T-cell (primary cell): ENCODE results near the gene HMG20A. TPM values are rescaled to one million over a fixed set of nuclear protein-coding genes. Genes with fewer than 3 reads are reported as not detected.

Experiments
- ATAC-seq, 4 experiments: fragments of 200-7000 bp in 3 of 4; fragments of 150-1000 bp in 1 of 4; cut with Tn5 transposase; replicated peaks in 1 of 4; 1 replicate in 3 of 4; 2 replicates in 1 of 4; pipeline ENCODE4 v1.10.0; 2021; ENCODE audit warnings: moderate library complexity in 3 of 4, mild to moderate bottlenecking in 2 of 4, moderate number of reproducible peaks in 1 of 4
- CTCF ChIA-PET, 2 donors: fragments of 300-600 bp; sonication (Branson Sonifier 250); formaldehyde crosslinking; loops; one replicate each; lab custom pipeline; 2022; ENCODE audit warnings: antibody characterized with exemption in 2 of 2; lab: Charles Lee
- POLR2A ChIA-PET, 2 donors: fragments of 300-600 bp; sonication (Branson Sonifier 250); formaldehyde crosslinking; loops; one replicate each; lab custom pipeline; 2022; ENCODE audit warnings: antibody characterized with exemption in 2 of 2; lab: Charles Lee
- DNase-seq, 35 experiments: peaks; one replicate each; pipeline versions ENCODE4 v3.0.0 to v3.0.0-alpha.2; 2013 to 2023
- H3K27ac ChIP-seq: one replicate; pipeline ENCODE4 v1.5.1; 2013; ENCODE audit warnings: low read length
- H3K27me3 ChIP-seq, 2 experiments: replicated peaks in 1 of 2; 1 replicate in 1 of 2; 2 replicates in 1 of 2; pipeline versions ENCODE4 v1.6.1 to v1.7.0; 2013; ENCODE audit warnings: low read length in 1 of 2, mixed read lengths in 1 of 2; ENCODE audit not compliant: control insufficient read depth in 2 of 2, insufficient read depth in 2 of 2; ENCODE audit errors: extremely low read depth in 1 of 2
- H3K36me3 ChIP-seq, 2 donors: 1 replicate in 1 of 2; 2 replicates in 1 of 2; pipeline versions ENCODE4 v1.6.1 to v1.7.0; 2013; ENCODE audit warnings: low read length in 1 of 2; ENCODE audit not compliant: control insufficient read depth in 2 of 2, insufficient read depth in 1 of 2; ENCODE audit errors: extremely low read depth in 1 of 2
- H3K4me1 ChIP-seq, 2 experiments: 1 replicate in 1 of 2; 2 replicates in 1 of 2; pipeline versions ENCODE4 v1.6.1 to v1.7.0; 2013; ENCODE audit warnings: low read length in 2 of 2, mixed read lengths in 1 of 2; ENCODE audit not compliant: insufficient read depth in 2 of 2, control insufficient read depth in 1 of 2; ENCODE audit errors: extremely low read depth in 1 of 2
- H3K4me3 ChIP-seq, 2 donors: 1 replicate in 1 of 2; 2 replicates in 1 of 2; pipeline versions ENCODE4 v1.5.1 to v1.7.0; 2013; ENCODE audit warnings: mild to moderate bottlenecking in 2 of 2, low read length in 1 of 2, moderate library complexity in 1 of 2; ENCODE audit not compliant: control insufficient read depth in 1 of 2; ENCODE audit errors: extremely low read depth in 1 of 2
- H3K9me3 ChIP-seq: 2 replicates; pipeline ENCODE4 v1.7.0; 2013
- H3K27ac Mint-ChIP-seq, 2 donors: one replicate each; pipeline ENCODE4 v1.8.0; 2020 to 2021; ENCODE audit warnings: mild to moderate bottlenecking in 2 of 2, mixed read lengths in 2 of 2
- H3K27me3 Mint-ChIP-seq, 2 donors: one replicate each; pipeline ENCODE4 v1.8.0; 2021 to 2022; ENCODE audit warnings: mixed read lengths in 2 of 2
- H3K36me3 Mint-ChIP-seq: one replicate; pipeline ENCODE4 v1.8.0; 2021; ENCODE audit warnings: mixed read lengths
- H3K4me1 Mint-ChIP-seq, 3 donors: one replicate each; pipeline ENCODE4 v1.8.0; 2020 to 2022; ENCODE audit warnings: mixed read lengths in 3 of 3, mild to moderate bottlenecking in 1 of 3
- H3K4me3 Mint-ChIP-seq, 3 donors: one replicate each; pipeline ENCODE4 v1.8.0; 2020 to 2022; ENCODE audit warnings: mild to moderate bottlenecking in 3 of 3, mixed read lengths in 3 of 3, moderate library complexity in 3 of 3
- H3K9me3 Mint-ChIP-seq, 3 donors: one replicate each; pipeline ENCODE4 v1.8.0; 2020 to 2022; ENCODE audit warnings: mixed read lengths in 3 of 3
- WGBS: methylation state at CpG from one replicate; pipeline ENCODE4 v1.1.5; 2013; ENCODE audit warnings: missing lambda C conversion rate; ENCODE audit not compliant: insufficient coverage; 5-methylcytosine and 5-hydroxymethylcytosine counted together
- total RNA-seq, 35 experiments: library from RNA in 6 of 35; stranded (reverse) in 6 of 35; fragments of 120-200 nt in 1 of 35; gene quantifications; one replicate each; pipeline versions ENCODE4 v1.2.1 to v1.2.4 and lab custom pipeline; 2013 to 2026

HMG20A gene
- total RNA-seq, 5 donors from 2014 or later (not counting 1 experiment from before 2014, with no cell fraction given): 34.2 to 48.3 (median 42.0) TPM

DNA sequence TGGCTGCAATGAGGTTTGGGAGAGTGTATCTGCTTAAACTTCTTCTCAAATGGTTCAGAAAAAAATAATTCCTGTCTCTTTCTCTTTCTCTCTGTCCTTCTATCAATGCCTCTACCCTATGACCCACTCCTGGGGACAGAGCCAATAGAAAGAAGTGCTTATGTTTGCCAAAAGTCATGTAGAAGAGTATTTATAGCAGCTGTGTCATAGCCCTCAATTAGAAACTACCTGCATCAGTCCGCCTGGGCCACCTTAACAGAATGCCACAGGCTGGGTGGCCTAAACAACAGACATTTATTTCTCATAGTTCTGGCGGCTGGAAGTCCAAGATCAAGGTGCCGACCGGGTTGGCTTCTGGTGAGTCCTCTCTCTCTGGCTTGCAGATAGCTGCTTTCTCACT lies 92.5 kb downstream of the HMG20A start:
- Mint-ChIP-seq H3K36me3 (peaks cover 6% of the 10 kb centered on the region), H3K4me1 (peaks cover 7 to 10% (median 10%) of the 10 kb centered on the region in 3 donors)

DNA sequence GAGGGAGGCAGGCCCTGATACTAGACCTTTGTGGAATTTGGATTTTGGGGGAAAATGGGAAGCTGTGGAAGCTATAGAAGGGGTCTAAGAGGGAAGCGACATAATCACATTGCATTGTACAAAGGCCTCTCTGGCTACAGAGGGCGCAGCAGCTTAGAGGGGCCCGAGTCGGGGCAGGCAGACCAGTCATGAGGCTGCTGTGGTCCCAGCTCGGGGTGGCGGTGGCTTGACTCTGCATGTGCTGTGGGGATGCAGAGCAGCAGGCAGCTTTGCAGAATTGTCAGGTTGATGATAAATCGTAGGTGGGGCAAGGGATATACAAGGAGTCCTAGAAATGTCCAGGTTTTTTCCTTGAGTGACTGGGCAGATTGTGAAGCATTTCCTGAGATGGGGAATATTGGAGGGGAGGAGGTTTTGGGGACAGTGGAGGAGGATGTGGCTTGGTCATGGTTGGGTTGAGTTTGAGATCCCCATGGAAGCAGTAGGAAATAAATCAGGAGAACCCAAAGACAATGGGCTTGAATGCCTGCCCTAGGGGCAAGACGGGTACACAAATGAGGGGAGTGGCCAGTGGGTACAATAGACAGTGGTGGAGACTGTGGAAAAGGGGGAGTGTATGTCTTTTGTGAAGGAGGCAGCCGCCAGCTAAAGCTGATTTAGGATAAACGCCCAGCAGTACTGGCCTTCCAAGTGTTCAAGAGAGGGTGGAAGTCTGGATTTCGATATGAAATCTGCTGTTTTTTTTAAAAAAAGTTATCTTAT lies 94.1 kb downstream of the HMG20A start:
- no peak for ATAC-seq
- WGBS: 59% methylated on average over 7 of the region's 11 CpGs
- Mint-ChIP-seq H3K4me3 (no peak overlapping the region), H3K36me3 (peaks cover 6% of the 10 kb centered on the region), H3K27ac (no peak overlapping the region), H3K27me3 (no peaks in the 10 kb centered on the region), H3K9me3 (no peaks in the 10 kb centered on the region), H3K4me1 (no peaks in the 10 kb centered on the region)
- Histone ChIP-seq H3K36me3 (peaks cover 0 to 2% of the 10 kb centered on the region in 2 donors), H3K9me3 (no peaks in the 10 kb centered on the region), H3K4me3 (no peak overlapping the region), H3K4me1 (no peaks in the 10 kb centered on the region), H3K27me3 (peaks cover 0 to 8% of the 10 kb centered on the region in 2 experiments), H3K27ac (no peak overlapping the region)
- no peak for DNase-seq
- ChIA-PET POLR2A (no interaction called here), CTCF (interaction anchor here in 1 of 2 donors (0.5 kb wide), 1 partner anchor 595 kb away, joined by 6 read pairs; no protein-coding TSS in a partner anchor)

More for the DNA sequence above, 92.5 kb downstream of the HMG20A start:
- H3K27ac ChIP-seq: no peak overlapping the region
- Mint-ChIP-seq H3K4me3 (no peak overlapping the region), H3K27me3 (no peaks in the 10 kb centered on the region), H3K27ac (no peak overlapping the region), H3K9me3 (no peaks in the 10 kb centered on the region)
- peaks cover 0 to 2% of the 10 kb centered on the region in 2 donors for H3K36me3 ChIP-seq
- no peaks in the 10 kb centered on the region for H3K9me3 ChIP-seq
- ChIA-PET POLR2A (no interaction called here), CTCF (no interaction called here)
- DNase-seq: no peak
- peaks cover 0 to 5% of the 10 kb centered on the region in 2 experiments for H3K27me3 ChIP-seq
- no peak for ATAC-seq
- H3K4me3 ChIP-seq: no peak overlapping the region
- peaks cover 0 to 2% of the 10 kb centered on the region in 2 experiments for H3K4me1 ChIP-seq
- WGBS: 94% methylated on average over 4 of the region's 4 CpGs

DNA sequence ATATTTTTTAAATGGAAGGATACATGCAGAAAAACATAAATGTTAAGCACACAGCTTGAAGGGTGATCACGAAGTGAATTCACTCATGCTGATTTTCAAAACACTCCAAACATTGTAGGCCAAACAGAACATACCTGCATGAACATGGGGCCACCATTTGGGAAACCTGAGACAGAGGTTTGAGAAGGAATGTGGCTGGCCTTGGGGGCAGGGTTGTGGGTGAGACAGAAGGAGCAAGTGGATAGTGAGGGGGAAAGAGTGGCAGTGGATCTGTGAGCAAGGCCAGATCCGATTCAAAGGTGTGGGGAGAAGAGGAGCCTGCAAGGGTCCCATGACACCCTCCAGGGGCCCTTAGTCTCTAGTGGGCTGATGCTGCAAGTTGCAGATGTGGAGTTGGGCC lies 94.9 kb downstream of the HMG20A start:
- H3K4me3 ChIP-seq: no peak overlapping the region
- H3K4me3 Mint-ChIP-seq: no peak overlapping the region
- no peaks in the 10 kb centered on the region for H3K4me1 Mint-ChIP-seq
- DNase-seq (no peak), ATAC-seq (no peak)
- peaks cover 6% of the 10 kb centered on the region for H3K36me3 Mint-ChIP-seq
- H3K27ac Mint-ChIP-seq: no peak overlapping the region
- 80% methylated on average over 1 of the region's 2 CpGs for WGBS
- no peaks in the 10 kb centered on the region for H3K27me3 Mint-ChIP-seq
- ChIA-PET POLR2A (no interaction called here), CTCF (no interaction called here)
- peaks cover 0 to 2% of the 10 kb centered on the region in 2 donors for H3K36me3 ChIP-seq
- H3K27ac ChIP-seq: no peak overlapping the region
- H3K9me3 ChIP-seq: no peaks in the 10 kb centered on the region
- H3K4me1 ChIP-seq: no peaks in the 10 kb centered on the region
- peaks cover 0 to 8% of the 10 kb centered on the region in 2 experiments for H3K27me3 ChIP-seq
- H3K9me3 Mint-ChIP-seq: no peaks in the 10 kb centered on the region

DNA sequence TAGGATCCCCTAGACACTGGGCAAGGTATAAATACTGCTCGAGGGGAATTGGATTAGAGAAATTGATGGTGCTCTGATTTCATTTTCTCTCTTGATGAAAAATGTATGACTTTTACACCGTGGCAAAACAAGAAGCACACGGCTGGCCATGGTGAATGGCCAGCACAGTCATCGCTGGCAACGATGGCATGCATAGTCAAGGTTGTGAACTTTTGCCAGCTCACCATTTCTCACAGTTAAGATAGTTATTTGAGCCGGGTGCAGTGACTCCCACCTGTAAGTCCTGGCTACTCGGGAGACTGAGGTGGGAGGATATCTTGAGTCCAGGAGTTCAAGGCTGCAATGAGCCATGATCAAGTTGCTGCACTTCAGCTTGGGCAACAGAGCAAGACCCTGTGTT lies 95.4 kb downstream of the HMG20A start:
- Mint-ChIP-seq H3K4me3 (no peak overlapping the region), H3K4me1 (no peaks in the 10 kb centered on the region), H3K9me3 (no peaks in the 10 kb centered on the region), H3K27ac (no peak overlapping the region), H3K27me3 (no peaks in the 10 kb centered on the region), H3K36me3 (peaks cover 6% of the 10 kb centered on the region)
- Histone ChIP-seq H3K36me3 (no peaks in the 10 kb centered on the region), H3K27ac (no peak overlapping the region), H3K9me3 (no peaks in the 10 kb centered on the region), H3K4me1 (no peaks in the 10 kb centered on the region), H3K27me3 (peaks cover 0 to 8% of the 10 kb centered on the region in 2 experiments), H3K4me3 (no peak overlapping the region)
- WGBS: 71% methylated on average over 2 of the region's 7 CpGs
- ChIA-PET POLR2A (no interaction called here), CTCF (no interaction called here)
- no peak for DNase-seq
- no peak for ATAC-seq

DNA sequence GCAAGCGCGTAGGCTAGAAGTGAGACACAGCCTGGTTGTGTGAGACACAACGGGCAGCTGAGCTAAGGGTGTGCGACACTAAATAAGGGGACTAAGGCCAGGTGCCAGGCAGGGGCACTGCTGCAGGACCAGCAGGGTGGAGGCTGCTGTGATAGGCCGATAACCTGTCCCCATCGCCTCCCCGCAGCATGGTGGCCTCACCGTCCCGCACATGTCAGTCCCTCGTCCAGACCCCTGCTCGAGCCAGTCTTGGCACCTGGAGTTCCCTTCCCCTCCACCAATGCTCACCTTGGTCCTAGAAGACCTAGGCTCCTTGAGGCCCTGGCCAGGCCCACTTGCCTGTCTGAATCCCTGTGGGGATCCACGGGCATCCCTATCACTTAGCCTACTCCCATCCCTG lies 96.1 kb downstream of the HMG20A start:
- H3K36me3 ChIP-seq: no peaks in the 10 kb centered on the region
- Mint-ChIP-seq H3K9me3 (no peaks in the 10 kb centered on the region), H3K4me1 (no peaks in the 10 kb centered on the region), H3K4me3 (no peak overlapping the region), H3K27ac (no peak overlapping the region), H3K27me3 (no peaks in the 10 kb centered on the region), H3K36me3 (peaks cover 3% of the 10 kb centered on the region)
- POLR2A ChIA-PET: no interaction called here
- H3K9me3 ChIP-seq: no peaks in the 10 kb centered on the region
- 91% methylated on average over 12 of the region's 12 CpGs for WGBS
- H3K27me3 ChIP-seq: peaks cover 0 to 8% of the 10 kb centered on the region in 2 experiments
- CTCF ChIA-PET: no interaction called here
- H3K4me3 ChIP-seq: no peak overlapping the region
- no peak overlapping the region for H3K27ac ChIP-seq
- H3K4me1 ChIP-seq: no peaks in the 10 kb centered on the region
- no peak for DNase-seq
- ATAC-seq: no peak

DNA sequence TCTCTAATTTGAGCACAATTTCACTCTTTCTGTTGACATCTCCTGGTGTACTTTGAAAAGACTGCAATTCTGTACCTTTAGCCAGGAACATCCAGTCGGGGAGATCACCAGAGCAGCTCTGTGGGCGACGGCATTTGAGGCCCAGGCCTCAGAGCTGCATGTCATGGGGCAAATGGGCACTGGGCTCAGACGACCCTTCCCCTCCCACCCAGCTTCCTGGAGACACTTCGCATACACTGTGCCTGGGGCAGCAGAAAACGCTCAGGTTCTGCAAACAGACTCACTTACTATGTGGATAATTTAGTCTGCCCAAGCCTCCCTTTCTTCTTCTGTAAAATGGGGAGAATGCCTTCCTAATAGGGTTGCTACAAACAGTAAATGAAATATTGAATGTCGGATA lies 96.9 kb downstream of the HMG20A start:
- 95% methylated on average over 3 of the region's 7 CpGs for WGBS
- H3K27ac ChIP-seq: no peak overlapping the region
- no peak overlapping the region for H3K4me3 Mint-ChIP-seq
- no peaks in the 10 kb centered on the region for H3K9me3 Mint-ChIP-seq
- ChIA-PET POLR2A (no interaction called here), CTCF (no interaction called here)
- no peaks in the 10 kb centered on the region for H3K36me3 Mint-ChIP-seq
- no peaks in the 10 kb centered on the region for H3K36me3 ChIP-seq
- H3K4me1 ChIP-seq: no peaks in the 10 kb centered on the region
- H3K27ac Mint-ChIP-seq: no peak overlapping the region
- no peak overlapping the region for H3K4me3 ChIP-seq
- peaks cover 0 to 8% of the 10 kb centered on the region in 2 experiments for H3K27me3 ChIP-seq
- no peaks in the 10 kb centered on the region for H3K9me3 ChIP-seq
- ATAC-seq (no peak), DNase-seq (no peak)
- H3K4me1 Mint-ChIP-seq: no peaks in the 10 kb centered on the region
- no peaks in the 10 kb centered on the region for H3K27me3 Mint-ChIP-seq
